Measurements from ENCODE around the gene NEK4.

GRCh38 chr3:52690560-52690959 lies 80.2 kb downstream of the NEK4 start:
- TF ChIP-seq CTCF (IDR thresholded peaks at IDR 0.05 in 8 of 11, conservative IDR thresholded peaks at IDR 0.05 in 3 of 11) (no peak), POLR2A (IDR thresholded peaks at IDR 0.05) (no peak), POLR2AphosphoS5 (IDR thresholded peaks at IDR 0.05) (no peak)
